ENCODE results near the gene PPP1R3F.

PPP1R3F gene

GRCh38 chrX:49249616-49250015, 20.0 kb upstream of the PPP1R3F start:
- peak; percentile 2 for ATAC-seq

DNA sequence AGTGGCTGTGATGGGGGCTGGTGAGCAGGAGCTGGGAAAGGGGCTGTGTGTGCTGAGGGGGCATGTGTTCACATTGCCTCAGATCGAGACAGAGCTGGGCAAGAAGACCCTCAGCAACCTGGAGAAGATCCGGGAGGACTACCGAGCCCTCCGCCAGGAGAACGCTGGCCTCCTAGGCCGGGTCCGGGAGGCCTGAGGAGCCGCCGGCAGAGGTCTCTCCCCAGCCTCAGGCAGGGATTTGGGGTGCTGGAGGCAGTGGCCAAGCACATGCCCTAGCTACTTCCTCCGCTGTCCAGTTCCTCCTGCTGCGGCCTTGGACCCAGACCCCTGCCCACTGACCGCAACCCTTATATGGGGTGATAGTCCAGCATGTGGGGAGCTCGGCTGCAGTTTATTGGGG, 19.5 kb upstream of the PPP1R3F start:
- no peak for ATAC-seq

GRCh38 chrX:49250578-49250977, 19.0 kb upstream of the PPP1R3F start:
- ATAC-seq = peak; percentile 32 to 35

- no peak for ATAC-seq
Measured at GRCh38 chrX:49251325-49251724, 18.3 kb upstream of the PPP1R3F start.

- no peak for ATAC-seq
Measured at GRCh38 chrX:49254639-49255038, 15.0 kb upstream of the PPP1R3F start.

- ATAC-seq = no peak
Measured at GRCh38 chrX:49256268-49256995, 13.2 kb upstream of the PPP1R3F start.

- ATAC-seq = no peak
Measured at GRCh38 chrX:49257074-49257790, 12.4 kb upstream of the PPP1R3F start.

DNA sequence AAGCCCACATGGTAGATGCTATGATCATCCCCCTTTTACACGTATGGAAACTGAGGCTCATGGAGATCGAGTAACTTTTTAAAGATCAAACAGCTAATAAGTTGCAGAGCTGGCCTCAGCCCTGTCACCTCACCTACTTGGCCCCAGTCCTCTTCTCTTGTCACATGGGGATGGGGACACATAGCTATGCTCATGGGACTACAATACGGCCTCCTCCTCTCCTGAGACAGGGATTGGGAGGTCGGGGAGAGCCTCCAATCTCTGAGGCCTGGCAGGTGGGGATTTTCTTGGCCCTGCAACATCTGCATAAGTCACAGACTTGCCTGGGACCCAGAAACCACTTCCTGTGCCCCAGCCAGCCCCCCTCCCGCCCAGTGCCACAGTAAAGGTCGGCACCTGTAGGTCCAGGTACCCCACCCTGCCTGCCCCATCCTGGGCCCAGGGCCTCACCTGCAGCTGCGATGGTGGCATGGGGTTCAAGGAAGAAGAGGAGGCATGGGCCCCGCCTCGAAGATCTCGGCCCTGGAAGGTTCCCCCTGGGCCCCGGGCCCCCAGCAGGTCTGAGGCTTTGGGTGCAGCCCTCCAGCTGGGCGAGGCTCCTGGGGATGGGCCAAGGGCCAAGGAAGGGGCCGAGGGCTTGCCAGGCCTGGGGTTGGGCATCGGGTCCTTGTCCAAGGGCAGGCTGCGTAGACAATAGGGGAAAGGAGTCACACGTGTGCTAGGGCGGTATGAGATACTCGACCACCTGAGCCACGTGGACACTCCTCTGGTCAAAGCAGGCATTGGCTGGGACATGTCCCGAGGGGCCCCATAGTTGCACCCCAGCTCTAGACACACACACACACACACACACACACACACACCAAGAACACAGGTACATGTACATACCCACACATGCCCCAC, 11.5 kb upstream of the PPP1R3F start:
- ATAC-seq = peak; percentile 17 to 18

DNA sequence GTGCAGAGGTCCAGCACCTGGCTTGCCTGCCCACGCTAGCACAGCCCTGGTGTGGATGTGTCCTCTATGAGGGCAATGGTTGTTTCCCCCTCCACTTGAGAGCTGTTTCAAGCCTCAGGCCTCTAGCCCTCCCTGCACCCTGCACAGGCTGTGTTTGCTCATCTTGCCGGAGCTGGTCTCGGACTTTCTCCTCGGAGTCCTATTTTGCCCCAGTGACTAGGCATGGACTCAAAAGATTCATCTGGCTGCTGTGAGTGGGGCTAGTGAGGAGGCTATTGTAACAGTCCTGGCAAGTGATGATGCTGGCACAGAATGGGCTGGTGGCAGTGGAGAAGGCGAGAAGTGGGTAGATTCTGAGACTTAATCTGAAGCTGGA, 10.9 kb upstream of the PPP1R3F start:
- ATAC-seq = no peak

DNA sequence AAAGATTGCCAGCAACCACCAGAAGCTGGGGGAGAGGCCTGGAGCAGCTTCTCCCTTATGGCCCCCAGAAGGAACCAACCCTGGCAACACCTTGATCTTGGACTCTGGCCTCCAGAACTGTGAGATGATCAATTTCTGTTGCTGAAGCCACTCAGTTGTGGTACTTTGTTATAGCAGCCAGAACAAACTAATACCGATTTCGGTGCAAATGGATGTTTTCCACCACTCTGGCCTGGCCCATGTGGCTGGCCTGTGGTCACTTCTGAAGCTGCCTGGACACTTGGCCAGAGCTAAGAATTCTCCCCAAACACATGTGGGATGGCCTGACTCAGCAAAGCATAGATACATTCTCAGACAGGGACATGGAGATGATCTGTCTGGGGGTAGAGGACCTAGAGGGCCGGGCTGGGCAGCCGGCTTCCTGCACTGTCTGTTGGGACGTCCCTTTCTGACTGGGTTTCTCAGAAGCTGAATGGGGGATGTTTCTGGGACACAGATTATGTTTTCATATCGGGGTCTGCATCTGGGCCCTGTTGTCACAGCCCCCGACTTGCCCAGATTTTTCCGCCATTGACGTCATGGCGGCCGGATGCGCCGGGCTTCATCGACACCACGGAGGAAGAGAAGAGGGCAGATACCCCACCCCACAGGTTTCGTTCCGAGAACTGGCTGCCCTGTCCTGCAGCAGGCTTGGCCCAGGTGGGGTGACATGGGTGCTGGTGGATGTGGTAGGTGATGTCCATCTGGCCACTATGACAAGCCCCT, 9.2 kb upstream of the PPP1R3F start:
- peak; percentile 31 to 37 for ATAC-seq

DNA sequence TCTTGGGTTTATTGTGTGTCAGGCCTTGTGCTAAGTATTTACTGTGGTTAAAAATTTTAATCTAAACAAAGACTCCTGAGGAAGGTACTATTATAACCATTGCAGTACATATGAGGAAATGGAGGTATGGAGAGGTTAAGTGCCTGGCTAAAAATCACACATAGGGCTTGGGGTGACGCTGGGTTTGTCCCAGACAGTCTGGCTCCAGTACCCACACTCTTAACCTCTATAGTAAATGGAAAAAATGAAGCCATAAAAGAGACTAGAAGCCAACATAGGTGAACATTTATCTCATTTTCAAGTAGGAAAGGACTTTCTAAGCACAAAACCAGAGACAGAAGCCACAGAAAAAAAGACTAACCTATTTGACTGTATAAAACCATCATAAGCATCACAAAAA, 7.0 kb upstream of the PPP1R3F start:
- no peak for ATAC-seq

GRCh38 chrX:49263631-49264030, 6.0 kb upstream of the PPP1R3F start:
- no peak for ATAC-seq

DNA sequence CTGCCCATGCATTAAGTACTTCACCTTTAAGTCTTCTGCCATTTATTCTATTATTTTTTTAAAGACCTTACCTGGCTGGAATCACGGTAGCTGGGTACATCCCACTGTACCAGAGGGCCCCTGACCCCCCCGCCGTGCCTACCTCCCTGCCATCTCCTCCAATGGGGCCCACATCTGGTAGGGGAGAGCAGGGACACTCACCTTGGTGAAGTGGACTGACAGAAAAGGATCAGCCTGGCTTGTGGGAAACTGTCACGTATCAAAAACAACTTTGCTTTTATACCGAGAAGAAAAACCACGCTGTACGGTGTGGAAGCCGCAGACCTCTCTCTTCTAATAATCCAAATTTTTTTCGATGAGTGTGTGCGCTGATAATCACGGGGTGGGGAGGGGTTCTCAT, 5.1 kb upstream of the PPP1R3F start, which contains the start of gene FOXP3:
FOXP3 (minus strand) TSS at position 251 of the 400 bp plus-strand sequence. CDS start 6,205 bp downstream, outside the sequence.
- ATAC-seq = peak; percentile 5 to 18

DNA sequence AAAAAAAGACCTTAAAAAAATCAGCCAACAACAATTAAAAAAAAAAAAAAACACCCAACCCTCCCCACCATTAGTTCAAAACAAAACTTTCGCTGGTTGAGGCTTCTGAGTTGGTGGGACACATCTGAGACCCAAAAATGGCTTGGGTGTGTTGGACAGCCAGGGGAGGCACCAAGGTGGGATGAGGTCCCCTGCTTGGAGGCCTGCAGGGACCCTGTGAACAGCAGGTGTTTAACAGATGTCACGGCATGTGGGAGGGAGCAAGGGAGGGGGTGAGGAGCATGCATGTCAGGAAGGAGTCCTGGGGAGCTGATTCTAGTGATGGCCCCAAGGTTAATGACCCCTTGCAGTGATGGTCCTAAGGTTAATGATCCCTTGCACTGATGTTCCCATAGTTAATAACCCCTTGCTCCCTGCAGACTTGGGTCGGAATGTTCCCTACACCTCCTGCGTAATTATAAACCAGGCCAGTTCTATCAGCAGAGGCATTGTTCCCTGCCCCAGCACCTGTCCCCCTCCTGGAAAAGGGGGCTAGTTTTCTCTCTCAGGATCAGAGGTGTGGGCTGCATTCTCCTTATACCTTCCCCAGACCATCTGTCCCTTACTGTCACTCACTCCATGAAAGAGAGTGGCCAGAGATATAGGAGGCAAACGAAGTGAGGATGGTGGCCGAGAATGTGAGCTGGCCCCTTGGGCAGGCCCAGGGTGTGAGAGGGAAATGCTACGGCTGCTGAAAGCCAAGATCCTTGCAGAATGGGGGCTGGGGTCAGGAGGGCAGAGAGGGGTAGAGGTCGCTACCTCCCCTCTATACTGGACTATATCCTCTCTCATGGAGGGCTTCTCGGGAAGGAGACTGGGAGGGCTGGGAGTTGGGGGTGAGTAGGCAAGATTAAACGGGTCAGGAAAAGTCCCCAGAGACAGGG, 2.8 kb upstream of the PPP1R3F start:
- ATAC-seq = no peak

- no peak for ATAC-seq
Measured at GRCh38 chrX:49268702-49269009, 937 bp upstream of the PPP1R3F start.

DNA sequence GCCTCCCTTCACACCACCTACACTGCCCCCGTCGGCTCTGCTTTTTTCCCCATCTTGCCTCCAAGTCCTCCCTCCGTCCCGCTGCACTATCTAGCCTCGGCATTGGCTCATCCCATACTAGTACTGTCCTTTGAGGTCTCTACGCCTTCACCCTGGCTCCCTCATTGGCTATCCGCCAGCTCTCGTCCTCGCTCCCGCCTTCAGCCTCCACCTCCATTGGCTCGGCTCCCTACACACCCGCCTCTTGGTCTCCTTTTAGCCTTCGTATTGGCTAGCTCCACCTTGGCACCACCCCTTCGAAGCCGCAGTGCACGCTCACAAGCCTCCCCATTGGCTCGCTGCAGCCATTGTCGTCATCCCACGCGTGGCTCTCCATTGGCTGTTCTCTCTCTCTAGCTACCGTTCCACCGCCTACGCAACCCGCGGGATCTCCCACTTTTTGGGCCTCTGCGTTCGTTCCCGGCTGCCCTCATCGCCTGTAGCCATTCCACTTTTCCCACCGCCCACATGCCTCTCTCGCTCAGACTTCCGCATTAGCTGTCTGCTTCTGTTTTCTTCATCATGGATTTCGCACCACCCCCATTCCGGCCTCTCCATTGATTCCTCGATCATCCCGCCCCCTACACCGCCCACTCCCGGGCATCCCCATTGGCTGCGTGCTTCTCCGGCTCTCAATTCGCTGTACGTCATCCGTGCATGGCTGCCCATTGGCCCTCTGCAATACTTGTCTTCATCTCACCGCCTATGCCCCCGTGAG, 405 bp upstream of the PPP1R3F start:
- ATAC-seq = peak; percentile 65 to 72

DNA sequence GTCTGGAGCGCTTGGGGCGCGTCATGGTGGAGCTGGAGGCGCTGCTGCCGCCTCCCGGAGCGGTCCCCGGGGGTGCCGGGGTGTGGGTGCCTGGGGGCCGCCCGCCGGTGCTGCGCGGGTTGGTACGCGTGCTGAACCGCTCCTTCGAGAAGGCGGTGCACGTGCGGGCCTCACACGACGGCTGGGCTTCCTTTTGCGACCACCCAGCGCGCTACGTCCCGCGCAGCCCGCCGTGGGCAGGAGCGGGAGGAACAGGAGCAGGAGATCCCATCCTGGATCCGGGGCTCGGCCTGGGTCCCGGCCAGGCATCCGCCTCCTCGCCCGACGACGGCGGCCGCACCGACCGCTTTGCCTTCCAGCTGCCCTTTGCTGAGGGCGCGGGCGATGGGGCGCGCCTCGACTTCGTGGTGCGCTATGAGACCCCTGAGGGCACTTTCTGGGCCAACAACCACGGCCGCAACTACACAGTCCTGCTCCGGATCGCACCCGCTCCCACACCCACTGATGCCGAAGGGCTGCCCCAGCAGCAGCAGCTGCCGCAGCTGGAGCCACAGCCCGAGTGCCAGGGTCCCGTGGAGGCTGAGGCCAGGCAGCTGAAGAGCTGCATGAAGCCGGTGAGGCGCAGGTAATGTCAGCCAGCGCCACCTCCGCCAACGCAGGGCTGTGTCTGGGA, 792 bp downstream of the PPP1R3F start:
- ATAC-seq = no peak

GRCh38 chrX:49271341-49271740, 1.7 kb downstream of the PPP1R3F start:
- ATAC-seq = no peak

- ATAC-seq = no peak
Measured at GRCh38 chrX:49272421-49272820, 2.8 kb downstream of the PPP1R3F start.

- ATAC-seq = peak; percentile 9 to 18
Measured at GRCh38 chrX:49273181-49273727, 3.7 kb downstream of the PPP1R3F start.
